K562 (cell line): Measurements from ENCODE around the gene CCDC50. TPM values are rescaled to one million over a fixed set of nuclear protein-coding genes. Genes with fewer than 3 reads are reported as not detected.

Experiments
- ATAC-seq: fragments of 200-7000 bp; cut with Tn5 transposase; 3 replicates; pipeline ENCODE4 v1.9.1; 2020; ENCODE audit warnings: moderate library complexity
- Bru-seq: library from RNA; stranded (reverse); fragments of 400-500 nt; gene quantifications from one replicate; lab custom pipeline; 2021; lab: Mats Ljungman, UMichigan
- BruChase-seq, 2 experiments: library from RNA; stranded (reverse); fragments of 400-500 nt; gene quantifications; one replicate each; lab custom pipeline; 2021; lab: Mats Ljungman, UMichigan
- BruUV-seq: library from RNA; stranded (reverse); fragments of 400-500 nt; replicated peaks from 2 replicates; lab custom pipeline; 2021; lab: Mats Ljungman, UMichigan
- CTCF ChIA-PET: fragments of 300-600 bp; formaldehyde crosslinking; extraction: SDS; loops from one replicate; lab custom pipeline; 2021; ENCODE audit warnings: low intra/inter-chr PET ratio; lab: Yijun Ruan, JAX
- POLR2A ChIA-PET: fragments of 300-600, 350-650 bp; sonication (Branson Sonifier 250); formaldehyde crosslinking; extraction: SDS; loops from one replicate; lab custom pipeline; 2021; ENCODE audit warnings: antibody characterized with exemption, inconsistent platforms; lab: Yijun Ruan, JAX
- DNase-seq, 4 experiments: peaks; one replicate each; pipeline versions ENCODE4 v3.0.0 to v3.0.0-alpha.2; 2011 to 2018; ENCODE audit warnings: low spot score in 3 of 4, mixed read lengths in 3 of 4; ENCODE audit errors: extremely low read depth in 1 of 4
- FAIRE-seq: peaks from 2 replicates; lab custom pipeline; 2011; peaks lifted over from hg19 to GRCh38; lab: Jason Lieb, UNC
- H2AFZ ChIP-seq: 2 replicates; pipeline ENCODE4 v1.6.0; 2011; ENCODE audit warnings: low read depth, low read length, control low read depth, inconsistent platforms
- H3K27ac ChIP-seq: fragments of 200-600 bp; 3 replicates; pipeline ENCODE4 v1.8.0; 2011; ENCODE audit warnings: low read depth, mild to moderate bottlenecking, control low read depth, inconsistent platforms, low read length, moderate library complexity, mixed read lengths; ENCODE audit errors: extremely low read depth
- H3K27me3 ChIP-seq, 2 experiments: fragments of 300-600 bp in 1 of 2; 2 replicates in 1 of 2; 3 replicates in 1 of 2; pipeline versions ENCODE4 v1.6.0 to v1.8.0; 2011; ENCODE audit warnings: inconsistent platforms in 2 of 2, low read length in 2 of 2, mild to moderate bottlenecking in 1 of 2, mixed read lengths in 1 of 2, moderate library complexity in 1 of 2; ENCODE audit not compliant: control insufficient read depth in 2 of 2, insufficient read depth in 2 of 2
- H3K36me3 ChIP-seq: fragments of 300-600 bp; 3 replicates; pipeline ENCODE4 v1.8.0; 2011; ENCODE audit warnings: mild to moderate bottlenecking, low read length, inconsistent platforms; ENCODE audit not compliant: control insufficient read depth, insufficient read depth
- H3K4me1 ChIP-seq, 2 experiments: fragments of 200-600 bp in 1 of 2; replicated peaks in 1 of 2; 2 replicates in 1 of 2; 3 replicates in 1 of 2; pipeline versions ENCODE4 v1.5.1 to v1.8.0; 2011; ENCODE audit warnings: inconsistent platforms in 2 of 2, low read length in 2 of 2, mild to moderate bottlenecking in 1 of 2, mixed read lengths in 1 of 2, moderate library complexity in 1 of 2; ENCODE audit not compliant: control insufficient read depth in 2 of 2, insufficient read depth in 2 of 2
- H3K4me2 ChIP-seq: 2 replicates; pipeline ENCODE4 v1.6.1; 2011; ENCODE audit warnings: low read length, control low read depth, inconsistent platforms, mixed read lengths; ENCODE audit not compliant: insufficient read depth
- H3K4me3 ChIP-seq: fragments of 200-600 bp; sonication (generic), shearing (Covaris generic); 2 replicates; pipeline ENCODE4 v1.5.1; 2016; ENCODE audit warnings: control low read depth, inconsistent platforms
- H3K79me2 ChIP-seq: fragments of 200-600 bp; 3 replicates; pipeline ENCODE4 v1.8.0; 2011; ENCODE audit warnings: low read length, inconsistent platforms; ENCODE audit not compliant: control insufficient read depth, insufficient read depth
- H3K9ac ChIP-seq, 2 experiments: 2 replicates each; pipeline versions ENCODE4 v1.6.0 to v1.6.1; 2011; ENCODE audit warnings: low read depth in 2 of 2, low read length in 2 of 2, control low read depth in 1 of 2, inconsistent platforms in 1 of 2, mild to moderate bottlenecking in 1 of 2, mixed read lengths in 1 of 2; ENCODE audit not compliant: insufficient read depth in 1 of 2
- H3K9me1 ChIP-seq: one replicate; pipeline ENCODE4 v1.6.0; 2011; ENCODE audit warnings: inconsistent platforms, mild to moderate bottlenecking, low read length, moderate library complexity; ENCODE audit not compliant: control insufficient read depth, insufficient read depth
- H3K9me3 ChIP-seq: replicated peaks from 2 replicates; pipeline ENCODE4 v1.5.1; 2011; ENCODE audit warnings: low read depth, low read length, inconsistent platforms; ENCODE audit not compliant: control insufficient read depth, insufficient read depth
- H4K20me1 ChIP-seq: replicated peaks from 2 replicates; pipeline ENCODE4 v1.6.1; 2011; ENCODE audit warnings: low read length, inconsistent platforms, mixed read lengths; ENCODE audit not compliant: control insufficient read depth, insufficient read depth
- CREB1 ChIP-seq, 2 experiments: sonication (generic) in 1 of 2; formaldehyde crosslinking in 1 of 2; IDR thresholded peaks; 2 replicates each; pipeline versions ENCODE4 v1.6.1 to v1.8.0; 2012 to 2022; ENCODE audit warnings: inconsistent platforms in 1 of 2, mild to moderate bottlenecking in 1 of 2, missing genetic modification reagents in 1 of 2, moderate library complexity in 1 of 2
- EP400 ChIP-seq: fragments of 450-650 bp; IDR thresholded peaks from 2 replicates; pipeline ENCODE4 v1.6.1; 2017; ENCODE audit warnings: antibody characterized with exemption, mild to moderate bottlenecking, moderate library complexity
- ESRRA ChIP-seq: fragments of 450-650 bp; IDR thresholded peaks from 2 replicates; pipeline ENCODE4 v1.6.1; 2014; ENCODE audit warnings: low read depth, mild to moderate bottlenecking, moderate library complexity, borderline replicate concordance
- GATAD2A ChIP-seq: fragments of 450-650 bp; IDR thresholded peaks from 2 replicates; pipeline ENCODE4 v1.6.1; 2017
- HCFC1 ChIP-seq: IDR thresholded peaks from 2 replicates; pipeline ENCODE4 v1.6.1; 2012; ENCODE audit warnings: low read depth, low read length, improper control_type of control experiment
- MAZ ChIP-seq, 2 experiments: fragments of 450-650 bp in 1 of 2; sonication (generic) in 1 of 2; formaldehyde crosslinking; IDR thresholded peaks in 1 of 2; conservative IDR thresholded peaks in 1 of 2; 2 replicates each; pipeline versions ENCODE4 v1.4.0 to v1.5.0; 2020; ENCODE audit warnings: mild to moderate bottlenecking in 1 of 2, missing genetic modification reagents in 1 of 2
- MLLT1 ChIP-seq, 2 experiments: fragments of 450-650 bp; IDR thresholded peaks; 2 replicates each; pipeline ENCODE4 v1.6.1; 2016
- MTA1 ChIP-seq: fragments of 450-650 bp; IDR thresholded peaks from 2 replicates; pipeline ENCODE4 v1.6.1; 2017; ENCODE audit warnings: borderline replicate concordance
- NCOA4 ChIP-seq: fragments of 450-650 bp; IDR thresholded peaks from 2 replicates; pipeline ENCODE4 v1.6.1; 2018; ENCODE audit warnings: mild to moderate bottlenecking; ENCODE audit not compliant: partially characterized antibody
- SAFB ChIP-seq: fragments of 200-400 bp; formaldehyde crosslinking; IDR thresholded peaks from 2 replicates; pipeline ENCODE4 v1.6.1; 2017; ENCODE audit warnings: low read depth, low read length, borderline replicate concordance
- SMARCA5 ChIP-seq: fragments of 450-650 bp; IDR thresholded peaks from 2 replicates; pipeline ENCODE4 v1.6.1; 2016
- ZBTB2 ChIP-seq: fragments of 450-650 bp; IDR thresholded peaks from 2 replicates; pipeline ENCODE4 v1.6.1; 2016; ENCODE audit warnings: antibody characterized with exemption
- ZNF311 ChIP-seq: fragments of 250-450 bp; sonication (Bioruptor Pico); IDR thresholded peaks from 2 replicates; pipeline ENCODE4 v1.4.0; 2020; ENCODE audit warnings: mild to moderate bottlenecking, moderate library complexity
- ZNF384 ChIP-seq: IDR thresholded peaks from 2 replicates; pipeline ENCODE4 v1.6.1; 2012; ENCODE audit warnings: low read depth, low read length, improper control_type of control experiment
- WGBS: fragments of 100-300 bp; shearing (Covaris generic); methylation state at CpG from one replicate; pipeline ENCODE4 v1.1.6; 2016; ENCODE audit warnings: low coverage, mixed read lengths; ENCODE audit not compliant: insufficient coverage; ENCODE audit errors: missing lambda C conversion rate; 5-methylcytosine and 5-hydroxymethylcytosine counted together
- in situ Hi-C: fragments of 300-500 bp; cut with MboI; formaldehyde crosslinking; loops from 4 replicates; pipeline ENCODE4 v1.15.0; 2018; ENCODE audit warnings: inconsistent platforms, mixed read lengths
- intact Hi-C: fragments of 100-400 bp; cut with micrococcal nuclease; formaldehyde crosslinking; loops from 2 replicates; pipeline ENCODE4 v1.14.2; 2022
- long read RNA-seq, 3 experiments: library from polyadenylated mRNA in 2 of 3; library from RNA in 1 of 3; unstranded in 2 of 3; stranded (forward) in 1 of 3; transcript quantifications; one replicate each; pipeline ENCODE4 v2.0.0, GENCODE V29; 2019 to 2022
- polyA minus RNA-seq, 3 experiments: library from RNA; depleted of rRNA, polyadenylated mRNA; stranded (reverse); fragments of >200 nt; gene quantifications; 2 replicates each; pipeline ENCODE4 v1.2.3, GENCODE V29; 2011
- polyA plus RNA-seq, 8 experiments: library from polyadenylated mRNA; depleted of rRNA in 4 of 8; stranded (reverse) in 5 of 8; unstranded in 3 of 8; fragments of >200 nt; fragmentation: Nextera tagmentation in 2 of 8; fragmentation: Illumina TruSeq in 1 of 8; extraction: Ambion mirVana in 2 of 8; extraction: Trizol in 1 of 8; gene quantifications; 2 replicates each; pipeline versions ENCODE4 v1.2.1 to v1.2.3, GENCODE V29; 2011 to 2014; ENCODE audit warnings: inconsistent platforms in 1 of 8, missing spikeins in 1 of 8
- total RNA-seq, 7 experiments: library from RNA; depleted of rRNA in 6 of 7; stranded (reverse); fragments of >200 nt in 6 of 7; fragmentation: Illumina TruSeq in 2 of 7; extraction: Trizol in 2 of 7; gene quantifications; 2 replicates each; pipeline versions ENCODE4 v1.2.1 to v1.2.3, GENCODE V29; 2011 to 2021; ENCODE audit warnings: low replicate concordance in 1 of 7

CCDC50 gene
- 23.2 and 44.5 TPM in 2 replicates for total RNA-seq (2011; cell fraction: chromatin; rRNA removed; ENCODE audit: low replicate concordance)
- 9.7 and 10.7 TPM in 2 replicates for total RNA-seq (2011; cell fraction: nucleolus; rRNA removed)
- total RNA-seq (2011; cell fraction: nucleoplasm; rRNA removed), result 22.4 and 32.1 TPM in 2 replicates
- 50.0 and 63.4 TPM in 2 replicates for total RNA-seq (2014; rRNA removed)
- total RNA-seq (2014; rRNA removed; fragmentation: Illumina TruSeq; extraction: Trizol), result 42.4 and 47.6 TPM in 2 replicates
- 37.1 and 37.6 TPM in 2 replicates for total RNA-seq (2015; rRNA removed; fragmentation: Illumina TruSeq; extraction: Trizol)
- 44.3 and 44.9 TPM in 2 replicates for total RNA-seq (2021)
- 29.4 and 38.5 TPM in 2 replicates for polyA plus RNA-seq (2011; rRNA removed)
- 15.9 and 22.9 TPM in 2 replicates for polyA plus RNA-seq (2011; cell fraction: cytosol; rRNA removed)
- polyA plus RNA-seq (2011; cell fraction: nucleus; rRNA removed), result 16.3 and 24.7 TPM in 2 replicates
- polyA plus RNA-seq (2012), result 29.2 and 45.8 TPM in 2 replicates
- 39.4 and 41.9 TPM in 2 replicates for polyA plus RNA-seq (2014; fragmentation: Illumina TruSeq; extraction: Trizol)
- polyA plus RNA-seq (2014; fragmentation: Nextera tagmentation; extraction: Ambion mirVana), result 10 to 100 TPM in 1 of 2 experiments, 1 to 10 TPM in 1; 8.4 to 10.9 TPM
- 35.1 and 40.4 TPM in 2 replicates for polyA plus RNA-seq (2014; rRNA removed)
- polyA minus RNA-seq (2011; rRNA and poly(A)+ RNA removed), result 50.5 and 51.7 TPM in 2 replicates
- 24.1 and 24.2 TPM in 2 replicates for polyA minus RNA-seq (2011; cell fraction: cytosol; rRNA and poly(A)+ RNA removed)
- 29.4 and 46.7 TPM in 2 replicates for polyA minus RNA-seq (2011; cell fraction: nucleus; rRNA and poly(A)+ RNA removed)
- percentile 83 among the genes with signal in this experiment for Bru-seq, nascent RNA
- percentile 89 among the genes with signal in this experiment for BruChase-seq, experiment 1, labeled RNA remaining after a 2-hour chase
- percentile 88 among the genes with signal in this experiment for BruChase-seq, experiment 2, labeled RNA remaining after a 6-hour chase
- long read RNA-seq, experiment 1, full-length matches to known transcripts, result 121 of 146 reads
- long read RNA-seq, experiment 1, partial matches to known transcripts, result 19 of 146 reads
- long read RNA-seq, experiment 1, other reads (novel, unspliced or antisense), result 6 of 146 reads
- long read RNA-seq, experiment 2, full-length matches to known transcripts, result 32 of 61 reads
- long read RNA-seq, experiment 2, partial matches to known transcripts, result 15 of 61 reads
- long read RNA-seq, experiment 2, other reads (novel, unspliced or antisense), result 14 of 61 reads
- long read RNA-seq, experiment 3, full-length matches to known transcripts, result 22 of 27 reads
- long read RNA-seq, experiment 3, partial matches to known transcripts, result 4 of 27 reads
- long read RNA-seq, experiment 3, other reads (novel, unspliced or antisense), result 1 of 27 reads

- peak; percentile 11 for FAIRE-seq
- in situ Hi-C loops, result no loop called here
- TF ChIP-seq EP400, result peak; percentile 67
- TF ChIP-seq ESRRA, result peak; percentile 84; the same call in 1 of the 2 replicates
- peak in 1 of 2 experiments; percentile 70; a peak in 2 of 4 replicates for TF ChIP-seq MLLT1 (IDR thresholded peaks at IDR 0.05)
- peak; percentile 39; the same call in 1 of the 2 replicates for TF ChIP-seq CREB1 (IDR thresholded peaks at IDR 0.05)
- TF ChIP-seq CREB1 (CRISPR knock-in tag; IDR thresholded peaks at IDR 0.05), result no peak
- no peak for TF ChIP-seq ZNF311 (CRISPR knock-in tag)
- TF ChIP-seq MAZ (CRISPR knock-in tag; conservative IDR thresholded peaks at IDR 0.05 in 1 of 2, IDR thresholded peaks at IDR 0.05 in 1 of 2), result peak; percentile 66 to 80; a peak in 3 of 4 replicates
- TF ChIP-seq MTA1, result no peak
- TF ChIP-seq GATAD2A, result no peak
- peak; percentile 53; the same call in 1 of the 2 replicates for TF ChIP-seq HCFC1
- no peak for TF ChIP-seq ZNF384
- TF ChIP-seq SAFB, result no peak
- TF ChIP-seq SMARCA5, result no peak
- no peak for TF ChIP-seq NCOA4
- TF ChIP-seq ZBTB2, result no peak
These were observed at the start of gene CCDC50 for GRCh38 chr3:191328962-191329653. Gene CCDC50, plus strand, starts transcription at chr3:191329394. Its CDS starts 281 bp downstream, at chr3:191329675.

More at GRCh38 chr3:191328962-191329653, at the start of gene CCDC50:
- Histone ChIP-seq H4K20me1 (0 out of 2 replicates have a peak, but pooled peaks cover 7% of the 10 kb centered on the region), H3K27me3 (no peaks in the 10 kb centered on the region), H3K9me1 (no peaks in the 10 kb centered on the region), H3K4me1 (peaks cover 10 to 19% of the 10 kb centered on the region in 2 experiments; a peak in 4 of 5 replicates), H3K4me3 (peak within 1 kb of the TSS; percentile 78), H3K9me3 (no peaks in the 10 kb centered on the region), H2AFZ (peak within 1 kb of the TSS; percentile 96), H3K27ac (peak within 1 kb of the TSS; percentile 79), H3K79me2 (peaks cover 47% of the 10 kb centered on the region), H3K9ac (peak within 1 kb of the TSS; percentile 80 to 97), H3K4me2 (peak within 1 kb of the TSS; percentile 90), H3K36me3 (no peaks in the 10 kb centered on the region)
- 2% methylated on average over 29 of the region's 63 CpGs for WGBS
- intact Hi-C loops, result no loop called here
- no TSS peak for BruUV-seq
- CTCF ChIA-PET, result no interaction called here
- ATAC-seq, result peak; percentile 86
- peak; percentile 79 to 88 (median 84) for DNase-seq
- POLR2A ChIA-PET, result interaction anchor here (0.7 to 1.2 kb wide), 2 partner anchors 16 to 253 kb away, joined by 3 to 4 read pairs; no protein-coding TSS in a partner anchor
